GM19452 (cell line): ENCODE measurements around the gene OR2T35.
"Not testable (repeated sequence)": the region's sequence is repeated elsewhere in the genome, so short reads cannot be mapped to it uniquely, and the experiment has no call there.

ENCODE experiments used
- ATAC-seq: cut with Tn5 transposase; IDR thresholded peaks from one replicate; pipeline ENCODE4 v1.9.1; 2021; ENCODE audit not compliant: unreplicated experiment

The OR2T35 gene, protein sequence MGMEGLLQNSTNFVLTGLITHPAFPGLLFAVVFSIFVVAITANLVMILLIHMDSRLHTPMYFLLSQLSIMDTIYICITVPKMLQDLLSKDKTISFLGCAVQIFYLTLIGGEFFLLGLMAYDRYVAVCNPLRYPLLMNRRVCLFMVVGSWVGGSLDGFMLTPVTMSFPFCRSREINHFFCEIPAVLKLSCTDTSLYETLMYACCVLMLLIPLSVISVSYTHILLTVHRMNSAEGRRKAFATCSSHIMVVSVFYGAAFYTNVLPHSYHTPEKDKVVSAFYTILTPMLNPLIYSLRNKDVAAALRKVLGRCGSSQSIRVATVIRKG

DNA sequence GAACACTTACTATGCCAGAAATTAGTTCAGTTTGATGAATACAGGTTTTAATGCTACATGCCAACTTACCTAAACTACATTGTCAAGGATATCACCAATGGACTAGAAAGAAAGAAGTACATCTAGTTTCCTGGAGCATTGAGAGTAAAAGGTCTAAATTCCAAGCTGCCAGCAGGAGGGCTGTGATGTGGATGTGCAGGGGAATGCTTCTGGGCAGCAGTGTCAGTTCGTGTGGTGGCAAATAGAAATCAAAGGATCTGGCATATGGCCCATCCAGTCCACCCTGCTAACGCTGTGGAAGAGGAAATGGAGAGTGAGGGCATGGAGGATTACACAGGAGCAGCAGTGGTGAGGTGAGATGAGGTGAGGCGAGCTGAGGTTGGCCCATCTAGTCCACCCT is at the start of gene OR2T35:
TSS of gene OR2T35 (minus strand) at position 101 of the 400 bp plus-strand sequence. CDS start 6,020 bp downstream, outside the sequence.
- ATAC-seq, result not testable (repeated sequence)

DNA sequence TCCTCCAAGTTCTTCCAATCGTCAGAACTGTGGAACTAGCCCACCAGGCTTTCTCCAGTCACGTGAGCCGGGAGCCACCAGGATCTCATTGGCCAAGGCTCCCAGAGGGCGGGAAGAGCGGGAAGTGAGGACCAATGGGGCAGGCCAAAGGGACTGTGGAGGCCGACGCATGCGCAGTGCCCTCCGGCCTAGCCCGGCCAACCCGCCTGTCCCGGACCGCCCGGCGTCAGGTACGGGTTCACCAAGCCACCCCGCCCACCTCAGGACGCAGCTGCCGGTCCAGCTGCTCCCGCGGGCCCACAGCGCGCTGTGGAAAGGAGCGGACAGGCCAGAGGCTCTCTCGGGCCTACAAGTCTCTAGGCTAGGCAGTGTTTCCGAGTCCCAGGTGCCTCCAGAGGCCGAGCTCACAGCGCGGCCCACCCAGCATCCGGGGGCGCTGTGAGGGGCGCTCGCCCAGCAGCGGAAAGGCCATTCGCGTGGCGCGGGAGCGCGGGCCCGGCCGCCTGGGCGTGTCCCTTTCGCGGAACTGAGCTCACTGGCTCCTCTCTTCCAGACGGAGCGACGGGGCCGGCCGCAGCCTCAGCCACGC is 46.6 kb upstream of the OR2T35 start:
- no peak for ATAC-seq

DNA sequence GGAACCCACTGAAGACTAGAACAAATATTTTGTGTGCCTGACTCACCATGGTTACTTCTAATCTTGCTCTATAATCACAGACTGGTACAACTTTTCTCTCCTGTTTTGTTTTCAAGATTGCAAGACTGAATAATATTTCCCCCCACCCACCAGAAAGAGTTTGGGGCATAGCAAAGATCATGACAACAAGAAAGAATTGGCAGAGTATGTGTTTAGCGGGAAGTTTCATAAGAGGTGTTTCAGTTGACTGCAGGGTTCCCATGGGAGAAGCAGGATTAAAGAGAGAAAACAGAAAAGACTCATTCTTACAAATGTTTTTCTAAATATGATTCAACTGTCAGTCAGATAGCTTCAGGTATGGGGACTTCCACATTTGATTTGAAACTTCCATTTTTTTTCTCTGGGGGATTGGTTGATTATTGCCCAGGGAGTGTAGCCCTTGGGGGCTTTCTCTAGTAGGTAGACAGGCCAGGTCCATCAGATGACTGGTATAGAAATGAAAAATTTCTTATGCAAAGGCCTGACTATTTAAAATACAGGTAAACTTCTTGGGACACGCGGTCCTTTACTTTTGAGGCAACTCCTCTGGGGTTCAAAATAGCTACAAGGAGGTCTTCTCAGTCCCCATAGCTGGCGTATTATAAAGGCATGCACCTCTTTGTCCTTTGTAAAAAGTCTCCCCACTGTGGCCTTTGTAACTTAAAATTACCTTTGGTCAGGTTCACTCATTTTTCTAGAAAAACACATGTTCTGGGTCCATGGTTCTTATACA is 43.6 kb upstream of the OR2T35 start:
- ATAC-seq, result peak; percentile 73

DNA sequence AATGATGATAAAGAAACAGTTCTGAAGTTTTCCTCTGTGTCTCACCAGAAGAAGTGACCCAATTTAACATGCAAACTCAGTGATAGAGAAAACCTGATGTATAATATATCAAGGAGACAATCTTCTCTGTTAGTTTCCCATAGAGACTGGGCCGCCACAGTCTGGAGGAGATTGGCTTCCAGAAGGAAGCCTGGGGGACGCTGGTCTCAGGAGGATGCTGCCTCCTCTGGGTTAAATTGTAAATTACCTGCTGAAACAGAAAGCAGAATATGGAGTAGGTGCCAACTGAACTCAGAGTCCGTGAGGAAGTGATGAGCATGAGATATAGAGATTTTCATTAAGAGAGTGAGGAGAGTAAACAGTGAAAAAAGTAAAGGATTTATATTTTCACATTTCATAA is 41.7 kb upstream of the OR2T35 start:
- peak; percentile 78 for ATAC-seq

DNA sequence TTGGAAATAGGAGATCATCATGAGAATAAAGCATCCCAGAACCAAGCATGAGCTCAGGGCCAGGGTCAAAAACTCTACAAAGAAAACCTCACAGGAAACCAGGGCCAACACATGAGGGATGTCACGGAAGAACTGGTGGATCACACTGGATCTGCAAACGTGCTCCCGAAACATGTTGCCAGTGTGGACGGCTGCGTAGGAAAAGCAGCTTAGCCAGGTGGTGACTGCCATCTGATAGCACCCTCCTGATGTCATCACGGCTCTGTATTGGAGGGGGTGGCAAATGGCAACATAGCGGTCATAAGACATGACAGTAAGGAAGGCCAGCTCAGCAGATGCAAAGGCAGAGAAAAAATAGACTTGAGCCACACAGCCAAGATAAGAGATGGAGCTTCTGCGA is 36.6 kb upstream of the OR2T35 start:
- no peak for ATAC-seq

DNA sequence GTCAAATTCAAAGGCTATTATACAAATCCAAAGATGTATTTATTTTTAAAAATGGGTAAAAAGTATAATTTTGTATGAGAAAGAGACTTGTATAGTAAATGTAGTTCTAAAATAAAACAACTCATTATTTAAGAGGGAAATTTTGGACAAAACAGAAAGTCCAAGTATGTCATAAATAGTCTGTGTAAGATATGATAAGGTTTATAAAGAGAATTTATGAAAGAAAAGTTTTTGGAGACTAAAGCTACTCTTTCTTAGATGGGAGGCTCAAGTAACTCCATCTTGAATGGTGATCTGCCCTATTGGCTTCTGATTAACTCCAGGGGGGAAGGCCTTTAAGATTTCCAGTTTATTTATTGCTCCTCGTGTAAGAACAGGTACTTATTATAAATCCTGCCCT is 24.9 kb upstream of the OR2T35 start:
- ATAC-seq, result no peak

DNA sequence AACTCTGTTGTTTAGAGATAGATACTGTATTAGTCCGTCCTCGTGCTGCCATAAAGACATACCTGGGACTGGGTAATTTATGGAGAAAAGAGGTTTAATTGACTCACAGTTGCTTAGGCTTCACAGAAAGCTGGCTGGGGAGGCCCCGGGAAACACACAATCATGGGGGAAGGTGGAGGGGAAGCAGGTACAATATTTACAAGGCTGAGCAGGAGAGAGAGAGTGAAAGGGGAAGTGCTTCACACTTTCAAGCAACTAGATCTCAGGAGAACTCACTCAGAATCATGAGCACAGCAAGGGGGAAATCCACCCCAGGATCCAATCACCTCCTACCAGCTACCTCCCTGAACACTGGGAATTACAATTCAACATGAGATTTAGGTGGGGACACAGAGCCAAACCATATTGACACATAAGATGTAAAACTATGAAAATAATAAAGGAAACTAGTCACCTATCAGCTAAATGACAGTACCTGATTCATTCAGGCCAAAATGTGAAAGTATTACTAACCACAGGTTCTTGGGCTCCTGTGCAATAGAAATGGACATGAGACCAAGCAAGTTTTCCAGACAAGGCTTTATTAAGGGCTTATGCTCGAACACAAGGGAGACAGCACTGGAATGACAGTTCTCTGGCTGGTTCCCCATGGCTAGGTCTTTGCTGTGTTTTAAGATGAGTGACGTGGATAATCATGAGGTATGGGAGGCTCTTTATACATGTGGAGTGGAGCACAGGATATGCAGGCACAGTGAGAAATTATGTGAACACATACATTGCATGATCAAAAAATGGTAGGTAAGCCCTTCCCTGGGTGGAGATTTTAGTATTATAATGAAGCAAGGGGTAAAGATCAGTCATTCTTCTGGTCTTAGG is 18.6 kb upstream of the OR2T35 start:
- peak; percentile 96 for ATAC-seq

DNA sequence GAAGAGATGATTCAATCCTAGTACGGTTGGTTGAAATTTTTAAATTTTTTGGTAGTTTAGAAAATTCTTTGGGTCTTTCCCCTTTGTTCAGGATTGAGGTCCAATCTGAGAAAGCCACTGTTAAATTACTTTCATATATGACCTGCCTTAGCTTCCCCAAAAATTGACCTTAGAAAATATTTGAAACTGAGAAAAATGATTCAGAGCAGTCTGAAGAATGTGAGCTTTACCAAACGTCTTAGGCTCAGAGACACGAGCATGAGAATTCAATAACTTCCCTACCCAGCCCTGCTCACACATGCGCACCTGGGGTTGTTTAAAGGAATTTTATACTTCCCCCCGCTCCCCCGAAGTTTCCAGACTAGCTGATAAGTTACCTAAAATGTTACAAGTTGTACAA is 11.7 kb upstream of the OR2T35 start:
- ATAC-seq, result not testable (repeated sequence)

DNA sequence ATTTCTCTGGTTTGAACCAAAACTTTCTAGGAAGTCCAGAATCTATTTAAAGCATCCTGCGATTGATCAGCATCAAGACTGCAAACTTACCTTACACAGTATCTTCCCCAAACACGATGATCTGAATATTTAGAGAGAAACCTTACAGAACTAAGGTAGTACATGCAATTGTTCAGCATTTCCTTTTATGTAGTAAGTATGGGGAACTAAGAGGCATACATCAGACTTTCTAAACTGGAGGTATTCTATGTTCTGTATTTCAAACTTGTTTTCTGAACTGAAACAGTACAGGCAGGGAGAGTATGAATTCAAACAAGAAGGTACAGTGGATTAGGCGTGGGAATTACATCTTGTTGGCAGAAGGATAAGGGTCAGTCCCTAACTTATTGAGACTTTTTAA is 10.3 kb upstream of the OR2T35 start, which contains the start of gene OR2T27:
TSS of gene OR2T27 (minus strand) at position 175 of the 400 bp plus-strand sequence. CDS start 4,644 bp downstream, outside the sequence.
- not testable (repeated sequence) for ATAC-seq

DNA sequence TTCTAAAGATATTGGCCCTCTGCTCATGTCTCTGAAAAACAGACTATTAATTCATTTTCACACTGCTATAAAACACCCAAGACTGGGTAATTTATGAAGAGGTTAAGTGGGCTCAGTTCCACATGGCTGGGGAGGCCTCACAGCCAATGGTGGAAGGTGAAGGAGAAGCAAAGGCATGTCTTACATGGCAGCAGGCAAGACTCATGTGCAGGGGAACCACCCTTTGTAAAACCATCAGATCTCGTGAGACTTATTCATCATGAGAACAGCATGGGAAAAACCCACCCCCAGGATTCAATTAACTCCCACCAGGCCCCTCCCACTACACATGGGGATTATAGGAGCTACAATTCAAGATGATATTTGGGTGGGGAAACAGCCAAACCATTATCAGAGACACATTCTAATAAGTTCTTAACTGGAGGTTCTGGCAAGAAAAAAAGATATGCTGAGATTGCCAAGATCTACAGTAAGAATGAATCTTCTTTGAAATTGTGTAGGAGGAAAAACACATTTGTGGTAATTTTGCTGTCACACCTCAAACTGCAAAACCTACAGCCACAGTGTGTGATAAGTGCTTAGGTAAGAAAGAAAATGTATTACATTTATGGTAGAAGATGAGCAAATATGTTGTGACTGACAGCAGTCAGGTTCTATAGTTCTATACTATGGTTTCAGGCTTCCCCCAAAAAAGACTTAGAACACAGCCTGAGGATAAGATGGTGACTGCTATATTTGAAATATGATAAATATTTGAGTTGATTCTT is 3.9 kb upstream of the OR2T35 start:
- not testable (repeated sequence) for ATAC-seq

DNA sequence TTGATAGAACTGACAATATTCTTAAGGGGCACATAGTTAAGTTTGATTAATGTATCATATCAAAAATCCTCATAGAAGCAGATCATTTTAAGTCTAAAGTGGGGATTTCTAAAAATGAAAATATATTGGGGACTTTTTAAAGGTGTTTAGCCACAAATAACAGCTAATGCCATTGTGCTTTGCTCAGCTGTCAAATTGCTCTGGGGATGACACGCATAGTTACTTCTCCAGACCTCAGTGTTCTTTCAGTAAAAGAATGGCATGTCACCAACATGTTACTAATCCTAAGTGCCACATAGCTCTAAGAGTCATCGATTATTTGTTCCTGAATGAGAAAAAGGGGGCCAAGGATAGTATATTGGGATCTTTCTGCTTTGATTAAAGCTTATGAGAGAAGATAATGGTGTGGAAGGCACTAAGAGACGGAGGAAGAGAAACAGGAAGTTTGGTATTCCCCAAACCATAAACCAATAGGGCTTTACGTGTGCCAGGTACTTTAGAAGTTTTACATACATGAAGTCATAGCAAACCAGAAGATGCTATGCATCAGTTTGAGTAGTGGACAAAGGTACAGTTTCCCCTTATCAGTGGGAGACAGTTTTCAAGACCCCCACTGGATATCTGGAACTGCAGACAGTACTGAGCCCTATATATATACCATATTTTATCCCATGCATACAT is 2.0 kb downstream of the OR2T35 start:
- ATAC-seq, result peak; percentile 63

DNA sequence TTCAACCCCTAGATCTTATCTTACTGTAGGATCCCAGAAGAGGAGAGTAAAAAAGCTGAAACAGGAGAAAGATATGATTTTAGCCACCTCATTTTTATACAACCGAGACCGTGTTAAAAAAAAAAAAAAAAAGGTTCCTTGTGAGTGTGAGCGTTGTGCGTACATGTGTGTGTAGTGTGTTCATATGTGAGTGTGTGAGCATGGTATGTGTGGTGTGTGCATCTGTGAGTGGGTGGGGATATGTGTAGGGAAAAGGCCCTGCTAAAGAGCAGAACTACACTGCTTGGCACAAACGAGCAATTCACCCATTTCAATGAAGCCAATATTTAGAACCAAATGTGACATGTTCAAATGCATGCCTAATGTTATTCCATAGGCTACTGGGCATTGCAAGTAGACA is 3.5 kb downstream of the OR2T35 start:
- not testable (repeated sequence) for ATAC-seq

DNA sequence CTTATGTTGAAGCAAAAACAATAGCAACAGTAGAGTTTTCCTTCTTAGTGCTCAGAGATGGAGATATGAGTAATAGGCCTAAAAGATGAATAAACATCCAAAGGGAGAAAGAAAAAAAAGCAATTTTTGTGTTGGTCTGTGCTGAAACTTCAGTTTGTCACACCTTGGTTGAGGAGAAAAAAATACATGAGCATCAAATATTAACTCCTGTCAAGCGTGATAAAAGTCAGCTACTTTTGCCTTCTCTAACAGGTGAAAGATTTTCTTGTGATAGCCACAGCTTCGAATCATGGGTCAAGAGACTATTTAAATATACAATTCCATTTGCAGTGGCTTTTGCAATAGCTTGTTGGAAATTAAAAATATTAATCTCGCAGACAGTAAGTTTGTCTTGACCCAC is 4.2 kb downstream of the OR2T35 start:
- ATAC-seq, result peak; percentile 38

DNA sequence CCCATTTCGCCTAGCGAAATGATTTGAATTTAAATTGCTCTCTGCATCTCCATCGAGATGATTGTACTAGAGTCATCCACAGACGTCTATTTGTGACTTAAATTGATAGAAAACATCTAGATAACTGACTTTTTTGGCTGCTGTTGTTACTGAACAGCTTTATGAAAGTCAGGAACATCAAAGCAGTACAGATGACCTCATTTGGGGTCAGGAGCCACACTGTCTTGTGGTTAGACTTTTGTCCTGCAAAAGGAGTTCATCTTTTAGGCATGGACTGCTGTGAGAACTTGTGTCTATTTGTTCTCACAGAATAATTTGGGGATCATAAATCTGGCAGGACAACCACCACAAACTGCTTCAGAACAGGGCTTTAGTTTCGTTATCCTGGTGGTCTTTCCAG is 5.4 kb downstream of the OR2T35 start:
- peak; percentile 30 for ATAC-seq

DNA sequence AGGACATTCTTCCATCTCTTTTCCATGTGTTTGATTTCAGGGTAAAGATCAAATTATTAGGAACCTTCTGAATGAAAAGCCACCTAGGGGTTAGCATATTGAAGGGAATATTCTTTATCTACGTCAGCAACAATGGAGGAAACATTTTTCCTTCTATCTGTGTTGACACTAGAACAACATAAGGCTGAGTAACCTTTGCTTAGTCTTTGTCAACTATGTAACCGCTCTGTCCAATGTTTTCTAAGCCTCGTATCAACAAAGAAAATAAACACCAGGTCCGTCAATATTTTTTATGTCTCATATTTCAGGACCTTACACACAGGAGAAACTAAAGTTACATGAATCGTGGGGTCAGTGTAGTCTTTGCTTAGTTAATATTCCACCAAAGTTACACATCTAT is 8.5 kb downstream of the OR2T35 start:
- ATAC-seq, result not testable (repeated sequence)

DNA sequence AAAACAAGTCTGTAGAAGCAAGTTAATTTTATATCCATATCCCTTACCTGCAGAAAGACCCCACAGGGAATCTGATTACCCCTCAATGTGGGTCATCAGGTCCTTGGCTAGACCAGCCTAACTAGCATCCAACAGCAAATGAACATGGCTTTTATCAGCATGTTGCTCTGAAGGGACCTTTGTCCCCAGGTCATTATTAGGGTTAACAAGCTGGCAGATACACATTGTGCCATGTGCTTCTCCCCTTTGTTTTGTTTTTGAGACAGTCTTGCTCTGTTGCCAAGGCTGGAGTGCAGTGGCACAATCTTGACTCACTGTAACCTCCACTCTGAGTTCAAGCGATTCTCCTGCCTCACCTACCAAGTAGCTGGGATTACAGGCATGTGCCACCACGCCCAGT is 10.1 kb downstream of the OR2T35 start, which contains the start of gene OR2T11:
TSS of gene OR2T11 (minus strand) at position 101 of the 400 bp plus-strand sequence. CDS start 7,963 bp downstream, outside the sequence.
- not testable (repeated sequence) for ATAC-seq

DNA sequence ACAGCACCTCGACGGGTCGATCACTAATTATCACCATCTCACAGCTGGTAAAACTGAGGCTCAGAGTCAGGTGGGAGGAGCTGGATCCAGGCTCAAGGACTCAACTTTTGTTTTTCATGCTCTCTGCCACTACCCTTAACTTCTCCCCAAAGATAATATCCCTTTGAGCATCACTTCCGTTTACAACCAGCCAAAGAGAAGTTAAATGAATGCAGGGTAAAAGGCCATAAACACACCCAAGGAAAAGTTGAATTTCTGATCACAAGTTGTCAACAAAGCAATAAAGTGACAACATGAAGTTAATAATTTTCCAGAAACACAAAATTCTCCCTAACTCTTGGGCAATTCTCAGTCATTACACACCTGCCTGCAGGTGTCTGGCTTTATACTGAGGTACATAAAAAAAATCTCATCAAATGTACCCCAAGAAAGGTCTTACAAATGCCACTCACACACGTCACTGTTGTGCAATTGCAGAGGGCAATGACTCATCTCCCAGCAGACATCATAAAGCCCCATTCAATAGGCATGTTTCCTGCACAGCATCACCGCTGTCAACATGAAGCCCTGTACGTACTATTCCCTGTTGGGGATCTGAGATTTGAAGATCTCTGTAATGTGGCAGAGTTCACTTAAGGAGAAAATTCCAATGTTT is 13.6 kb downstream of the OR2T35 start:
- ATAC-seq, result no peak

DNA sequence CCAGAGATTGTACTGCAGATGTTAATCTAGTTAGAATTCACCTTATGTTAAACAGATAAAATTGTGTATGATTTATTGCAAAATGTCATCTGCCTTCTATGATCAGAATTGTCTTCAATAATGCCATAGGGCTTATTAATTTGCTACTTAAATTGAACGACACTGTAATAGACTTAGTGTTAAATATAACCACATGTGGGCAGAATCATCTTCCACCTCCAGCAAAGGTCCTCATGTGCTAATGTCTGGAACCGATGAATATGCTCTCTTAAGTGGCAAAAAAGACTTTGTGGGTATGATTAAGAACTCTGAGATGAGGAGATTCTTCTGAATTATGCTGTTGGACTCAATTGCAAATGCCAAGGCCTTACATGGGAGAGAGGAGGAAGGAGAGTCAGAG is 14.5 kb downstream of the OR2T35 start:
- ATAC-seq, result no peak
